GM19238 (cell line): ENCODE data around the gene THSD4.

Experiments used
- DNase-seq: peaks from one replicate; pipeline ENCODE4 v3.0.0; 2011; ENCODE audit warnings: low spot score; ENCODE audit not compliant: insufficient read length

THSD4 gene

GRCh38 chr15:71610728-71611552 is 495.7 kb downstream of the THSD4 start:
- no peak for DNase-seq

GRCh38 chr15:71611553-71612396 is 496.5 kb downstream of the THSD4 start:
- no peak for DNase-seq

GRCh38 chr15:71612397-71612722 is 497.1 kb downstream of the THSD4 start:
- no peak for DNase-seq

- no peak for DNase-seq
Observed at GRCh38 chr15:71612869-71613268, 497.6 kb downstream of the THSD4 start.

GRCh38 chr15:71623111-71623510 is 507.8 kb downstream of the THSD4 start:
- DNase-seq = no peak

GRCh38 chr15:71626596-71627088 is 511.4 kb downstream of the THSD4 start:
- no peak for DNase-seq

GRCh38 chr15:71627188-71627587 is 511.9 kb downstream of the THSD4 start:
- DNase-seq = no peak

GRCh38 chr15:71627604-71628003 is 512.3 kb downstream of the THSD4 start:
- no peak for DNase-seq

GRCh38 chr15:71628988-71629770 is 513.9 kb downstream of the THSD4 start:
- DNase-seq = no peak

GRCh38 chr15:71629781-71630474 is 514.7 kb downstream of the THSD4 start:
- DNase-seq = no peak

- no peak for DNase-seq
Observed at GRCh38 chr15:71630475-71630809, 515.2 kb downstream of the THSD4 start.

- DNase-seq = no peak
Observed at GRCh38 chr15:71632576-71633195, 517.4 kb downstream of the THSD4 start.

GRCh38 chr15:71634820-71635560 is 519.7 kb downstream of the THSD4 start:
- no peak for DNase-seq

GRCh38 chr15:71635735-71636134 is 520.5 kb downstream of the THSD4 start:
- DNase-seq = no peak

GRCh38 chr15:71638876-71639275 is 523.6 kb downstream of the THSD4 start:
- no peak for DNase-seq

GRCh38 chr15:71639471-71639870 is 524.2 kb downstream of the THSD4 start:
- DNase-seq = no peak

- DNase-seq = no peak
Observed at GRCh38 chr15:71643918-71644317, 528.6 kb downstream of the THSD4 start.

GRCh38 chr15:71646767-71647486 is 531.7 kb downstream of the THSD4 start:
- DNase-seq = no peak

GRCh38 chr15:71647487-71647808 is 532.2 kb downstream of the THSD4 start:
- no peak for DNase-seq

- DNase-seq = no peak
Observed at GRCh38 chr15:71648095-71648494, 532.8 kb downstream of the THSD4 start.
